ENCODE results near the gene KLF9.
A peak's percentile ranks its signal among the peaks of the same experiment; 100 is the strongest.

Gene KLF9

DNA sequence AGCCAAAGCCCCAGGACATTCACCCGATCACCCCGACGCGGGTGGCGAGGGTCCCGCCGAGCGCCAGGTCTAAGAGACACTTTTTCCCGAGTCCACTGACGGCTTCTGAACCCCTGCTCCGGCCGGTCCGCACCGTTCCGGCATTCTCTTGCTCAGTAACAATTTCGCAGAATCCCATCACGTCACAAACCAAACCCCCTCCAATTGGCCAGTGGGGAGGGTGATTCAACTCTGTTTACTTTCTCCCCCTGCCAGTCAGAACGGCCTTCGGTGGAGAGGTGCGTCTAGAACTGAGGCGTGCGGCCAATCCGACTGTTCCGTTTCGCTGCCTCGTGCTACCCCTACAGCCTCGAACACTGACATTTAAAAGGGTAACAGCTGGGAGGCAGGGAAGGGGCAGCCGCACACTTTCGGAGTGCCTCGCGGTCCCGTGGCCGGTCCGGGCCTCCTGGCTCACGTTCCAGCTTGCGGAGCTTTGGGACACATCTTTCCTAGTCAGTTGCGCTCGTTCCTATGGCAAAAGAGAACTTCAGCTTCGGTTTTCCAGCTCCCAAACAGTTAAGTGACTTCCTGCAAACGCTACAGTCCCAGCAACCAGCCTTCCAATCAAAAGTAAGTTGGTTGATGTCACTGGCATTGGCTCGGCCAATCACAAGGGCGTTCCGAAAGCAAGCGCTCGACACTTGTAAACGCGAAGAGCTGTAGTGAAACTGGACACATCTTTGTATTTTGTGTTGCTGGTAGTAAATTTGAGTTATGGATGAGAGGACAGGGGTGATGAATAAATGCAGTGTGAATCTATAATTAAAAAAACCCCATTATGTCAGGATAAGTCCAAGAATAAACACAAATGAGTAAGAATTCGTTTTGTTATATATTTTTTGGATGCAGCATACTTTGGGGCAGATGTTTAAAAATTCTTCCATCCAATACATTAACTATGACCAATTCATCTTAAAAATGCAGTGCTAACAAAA, at the start of gene KLF9:
Gene KLF9, minus strand, starts transcription at position 859 of the 977 bp plus-strand sequence. CDS start 1,294 bp downstream, outside the sequence.
- DNase-seq (ENCODE audit: low spot score), result peak; percentile 98

DNA sequence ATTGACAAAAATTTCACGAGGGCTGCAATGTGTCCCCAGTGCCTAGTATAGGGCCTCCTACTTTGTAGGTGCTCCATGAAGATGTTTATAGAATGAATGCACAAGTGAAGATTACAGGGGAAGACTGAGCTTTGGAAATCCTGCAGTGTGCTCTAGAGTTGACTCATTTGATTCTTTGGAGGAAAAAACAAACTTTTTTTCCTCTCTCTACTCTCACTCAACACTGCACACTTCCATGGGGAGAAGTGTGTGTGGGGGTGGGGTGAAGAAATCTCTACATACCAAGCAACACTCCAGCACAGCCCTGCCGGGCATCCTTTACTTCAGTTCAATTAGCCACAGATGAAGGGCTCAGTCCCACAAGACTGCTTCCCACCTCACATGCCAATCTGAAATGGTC, 49.4 kb upstream of the KLF9 start:
- DNase-seq (ENCODE audit: low spot score), result no peak

DNA sequence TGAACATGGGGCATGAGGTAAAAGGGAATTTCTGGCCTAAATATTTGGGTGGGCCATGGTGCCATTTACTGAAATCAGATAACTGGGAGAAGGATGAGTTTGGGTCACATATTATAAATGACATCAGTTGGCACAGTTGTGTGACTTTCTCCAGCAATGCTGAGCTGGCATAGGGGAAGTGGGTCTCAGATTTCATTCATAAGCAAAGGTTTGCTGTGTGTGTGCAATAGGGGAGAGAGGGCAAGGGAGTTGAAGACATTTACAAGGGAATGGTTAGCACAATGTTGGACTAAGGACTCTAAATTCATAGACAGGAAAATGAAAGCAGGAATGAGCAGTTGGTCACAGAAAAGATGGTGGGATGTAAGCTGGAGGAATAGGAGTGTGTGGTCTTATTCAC, 47.8 kb upstream of the KLF9 start:
- no peak for DNase-seq (ENCODE audit: low spot score)

DNA sequence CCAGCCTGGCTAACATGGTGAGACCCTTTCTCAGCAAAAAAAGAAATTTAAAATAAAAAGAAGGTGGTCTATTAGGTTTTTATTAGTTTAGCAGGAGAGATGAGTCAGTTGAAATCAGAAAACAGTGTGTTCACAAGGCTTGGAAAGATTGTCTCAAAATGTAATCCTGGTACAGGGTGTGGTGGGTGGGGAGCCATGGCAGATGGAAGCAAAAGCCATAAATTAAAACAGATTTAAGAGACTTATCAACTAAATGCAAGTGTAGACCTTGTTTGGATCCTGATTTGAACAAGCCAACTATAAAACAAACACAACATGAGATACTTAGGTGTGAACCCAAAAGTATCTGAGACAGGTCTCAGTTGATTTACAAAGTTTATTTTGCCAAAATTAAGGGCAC, 42.8 kb upstream of the KLF9 start:
- DNase-seq (ENCODE audit: low spot score), result no peak

DNA sequence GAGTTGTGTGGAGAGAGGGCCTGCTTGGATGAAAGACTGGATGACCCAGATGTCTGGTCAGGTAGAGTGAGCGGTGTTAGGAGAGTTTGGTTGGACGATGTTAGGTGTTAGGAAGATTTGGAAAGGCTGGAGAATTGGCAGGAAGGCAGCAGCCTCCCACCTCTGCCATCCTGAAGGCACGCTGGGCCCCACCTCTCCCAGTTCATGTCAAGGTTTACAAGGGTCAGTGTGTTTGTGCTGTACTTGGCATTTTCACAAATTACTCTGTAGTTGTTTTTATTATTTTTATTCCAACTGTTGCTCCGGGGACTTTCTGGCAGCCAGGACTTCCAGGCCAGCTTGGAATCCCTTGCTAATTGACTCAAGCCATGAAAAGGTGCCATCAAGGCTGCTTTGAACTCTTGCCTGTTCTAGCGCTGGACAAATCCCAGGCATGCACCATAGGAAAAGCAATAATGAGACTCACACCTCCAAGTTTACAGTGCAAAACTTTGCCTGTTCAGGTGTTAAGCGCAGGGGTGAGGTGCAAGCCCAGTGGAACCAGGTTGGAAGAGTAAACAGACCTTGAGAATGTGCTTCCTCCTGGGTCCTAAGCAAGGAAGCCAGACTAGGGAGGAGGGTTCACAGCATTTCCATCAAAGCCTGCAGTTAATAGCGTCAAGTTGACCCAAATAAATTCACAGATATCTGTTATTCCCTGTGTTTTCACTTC, 41.7 kb upstream of the KLF9 start:
- DNase-seq (ENCODE audit: low spot score), result no peak

DNA sequence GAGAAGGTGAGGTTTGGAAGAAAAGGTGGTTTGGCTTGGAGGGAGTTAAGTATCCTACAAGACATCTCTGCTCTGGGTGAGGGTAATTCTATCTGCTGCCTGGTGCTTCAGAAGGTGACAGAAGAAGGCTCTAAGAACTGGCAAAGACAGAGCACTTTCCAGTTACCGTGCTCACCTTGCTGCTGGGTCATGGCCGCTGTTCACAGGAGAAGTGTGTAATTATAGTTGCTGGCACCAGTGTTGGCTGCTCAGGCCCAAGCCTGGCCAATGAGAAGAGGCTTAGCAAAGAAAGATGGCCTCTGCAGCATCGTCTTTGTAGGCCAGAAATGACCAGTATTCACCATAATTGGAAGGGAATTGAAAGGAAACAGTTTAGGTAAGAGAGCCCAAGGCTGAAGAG, 37.9 kb upstream of the KLF9 start:
- no peak for DNase-seq (ENCODE audit: low spot score)

DNA sequence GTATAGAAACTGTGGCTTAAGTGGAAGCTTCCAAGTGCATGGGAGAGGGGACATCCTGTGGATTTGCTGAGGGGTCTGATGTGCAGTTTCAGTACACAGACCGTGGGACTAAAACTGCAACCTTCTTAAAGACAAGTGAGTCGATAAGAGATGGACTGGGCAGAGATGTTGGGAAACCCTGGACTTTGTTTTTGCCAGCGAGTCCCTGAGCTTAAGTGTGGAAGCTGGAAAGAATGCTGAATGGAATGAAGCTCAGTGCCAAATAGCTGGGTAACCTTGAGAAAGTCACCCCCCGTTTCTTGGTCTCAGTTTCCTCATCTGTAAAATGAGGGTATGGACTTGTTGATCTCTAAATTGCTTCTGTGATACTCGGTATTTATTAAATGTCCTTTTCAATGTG, 37.3 kb upstream of the KLF9 start:
- no peak for DNase-seq (ENCODE audit: low spot score)

DNA sequence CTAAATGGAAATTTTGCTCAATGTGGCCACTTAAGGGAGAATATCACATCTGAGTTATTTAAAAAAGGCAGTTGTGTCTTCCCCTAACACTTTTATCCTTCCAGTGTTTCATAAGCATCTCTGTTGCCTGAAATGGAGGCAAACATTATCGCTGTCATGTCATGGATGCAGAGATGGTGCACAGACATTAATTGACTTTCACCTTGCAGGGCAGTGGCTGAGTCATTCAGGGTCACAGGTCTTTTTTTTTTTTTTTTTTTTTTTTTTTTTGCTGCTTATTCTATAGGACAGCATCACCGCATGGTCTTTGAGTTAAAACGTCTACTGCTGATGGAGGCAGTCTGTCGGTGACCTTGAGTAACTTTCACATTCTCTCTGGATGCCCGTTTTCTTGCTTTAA, 36.3 kb upstream of the KLF9 start:
- no peak for DNase-seq (ENCODE audit: low spot score)

DNA sequence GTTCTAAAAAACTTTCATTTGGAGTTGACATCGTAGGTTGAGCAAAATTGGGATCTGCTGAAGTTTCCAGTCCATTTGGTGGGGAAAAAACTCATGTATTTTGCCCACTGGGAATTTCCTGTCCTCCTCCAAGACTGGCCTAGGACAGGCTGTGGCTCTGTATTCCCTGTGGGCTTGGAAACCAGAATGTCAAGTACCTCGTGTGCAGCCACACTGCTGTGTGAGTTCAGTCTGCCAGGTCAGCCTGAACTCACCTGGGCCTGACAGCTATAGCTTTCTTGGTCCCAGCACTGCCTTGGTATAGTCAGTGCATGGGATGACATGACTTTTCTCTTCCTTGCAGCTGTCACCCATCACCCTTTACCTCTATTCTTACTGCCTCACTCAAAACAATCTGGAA, 35.0 kb upstream of the KLF9 start:
- DNase-seq (ENCODE audit: low spot score), result no peak

DNA sequence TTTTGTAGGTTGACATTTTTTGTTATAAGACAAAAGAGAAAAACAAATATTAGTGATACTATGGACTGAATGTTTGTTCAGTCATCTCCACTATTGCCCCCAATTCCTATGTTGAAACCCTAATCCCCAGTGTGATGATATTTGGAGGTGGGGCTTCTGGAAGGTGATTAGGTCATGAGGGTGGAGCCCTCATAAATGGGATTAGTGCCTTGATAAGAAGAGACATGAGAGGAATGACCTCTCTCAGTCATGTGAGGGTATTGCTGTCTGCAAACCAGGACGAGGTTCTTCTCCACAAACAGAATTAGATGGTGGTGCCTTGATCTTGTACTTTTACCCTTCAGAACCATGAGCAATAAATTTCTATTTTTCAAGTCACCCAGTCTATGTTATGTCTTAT, 34.5 kb upstream of the KLF9 start:
- no peak for DNase-seq (ENCODE audit: low spot score)

DNA sequence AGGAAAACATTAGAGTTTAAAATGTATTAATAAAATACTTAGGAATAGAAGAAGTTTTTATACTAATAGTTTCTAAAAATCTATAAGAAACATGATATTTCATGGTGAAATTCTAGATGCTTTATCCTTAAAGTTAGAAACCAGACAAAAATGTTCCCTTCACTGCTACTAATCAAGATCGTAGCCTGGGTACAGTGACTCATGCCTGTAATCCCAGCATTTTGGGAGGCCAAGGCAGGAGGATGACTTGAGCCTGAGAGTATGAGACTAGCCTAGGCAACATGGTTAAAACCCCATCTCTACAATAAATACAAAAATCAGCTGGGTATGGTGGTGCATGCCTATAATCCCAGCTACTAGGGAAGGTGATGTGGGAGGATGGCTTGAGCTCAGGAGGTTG, 30.4 kb upstream of the KLF9 start:
- no peak for DNase-seq (ENCODE audit: low spot score)

DNA sequence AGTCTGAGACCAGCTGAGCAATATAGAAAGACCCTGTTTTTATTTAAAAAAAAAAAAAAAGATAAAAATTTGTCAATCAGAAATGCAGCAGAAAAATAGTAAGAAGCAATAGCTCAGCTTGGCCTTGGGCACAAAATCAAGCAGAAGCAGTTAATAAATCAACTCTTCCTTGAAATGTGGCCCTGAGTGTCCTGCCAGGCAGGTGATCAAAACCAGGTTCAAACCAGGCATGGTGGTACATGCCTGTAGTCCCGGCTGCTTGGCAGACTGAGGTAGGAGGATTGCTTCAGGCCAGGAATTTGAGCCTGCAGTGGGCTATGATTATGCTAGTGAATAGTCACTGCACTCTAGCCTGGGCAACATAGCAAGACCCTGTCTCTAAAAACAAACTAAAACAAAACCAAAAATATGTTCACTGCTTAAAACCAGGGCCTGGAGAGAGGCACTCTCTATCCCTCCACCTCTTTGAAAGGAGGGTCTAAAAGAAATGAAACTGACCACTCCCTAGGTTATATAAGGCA, 27.9 kb upstream of the KLF9 start:
- DNase-seq (ENCODE audit: low spot score), result no peak

DNA sequence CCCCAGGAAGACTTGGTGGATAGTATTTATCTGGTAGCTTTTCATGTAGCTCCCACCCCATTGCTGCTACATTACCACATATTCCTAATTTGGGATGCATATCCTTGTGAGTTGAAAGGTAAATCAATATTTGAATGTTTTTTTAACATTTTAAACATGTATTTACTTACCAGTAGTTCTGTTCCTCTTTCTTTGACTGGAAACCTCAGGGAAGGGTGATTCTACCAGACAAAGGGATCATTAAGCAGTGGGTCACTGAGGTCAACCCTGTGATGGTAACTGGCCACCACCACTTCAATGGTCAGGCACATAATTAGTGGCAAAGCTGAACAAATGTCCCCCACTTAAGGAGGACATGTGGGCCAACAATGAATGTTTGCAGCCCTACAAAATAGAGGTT, 27.2 kb upstream of the KLF9 start:
- DNase-seq (ENCODE audit: low spot score), result no peak

DNA sequence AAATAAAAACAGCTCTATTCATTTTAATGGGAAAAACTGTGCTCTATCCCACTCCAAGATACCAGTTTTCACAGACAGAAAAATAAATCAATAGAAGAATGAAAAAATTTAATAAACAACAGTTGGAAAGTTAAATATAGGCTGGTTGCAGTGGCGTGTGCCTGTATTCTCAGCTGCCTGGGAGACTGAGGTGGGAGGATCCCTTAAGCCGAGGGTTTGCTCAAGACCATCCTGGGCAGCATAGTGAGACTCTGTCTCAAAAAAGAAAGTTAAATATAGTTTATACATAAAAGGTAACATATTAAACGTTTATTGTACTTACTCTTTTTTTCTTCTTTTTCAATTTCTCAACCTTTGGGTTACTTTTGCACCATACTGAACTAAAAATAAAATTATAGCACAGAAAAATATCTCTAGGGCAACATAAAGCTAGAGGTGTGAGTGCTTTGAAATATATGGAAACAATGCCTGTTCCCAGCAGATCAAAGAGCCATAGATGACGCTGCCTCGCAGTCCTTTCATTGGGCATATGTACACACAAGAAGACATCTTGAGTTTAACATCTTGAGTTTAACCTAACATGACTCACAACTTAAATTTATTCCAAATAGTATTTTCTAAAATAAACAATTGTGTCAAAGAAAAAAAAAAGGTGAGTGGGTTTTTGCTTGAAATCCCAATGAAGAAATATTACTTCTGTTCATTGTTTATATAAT, 25.7 kb upstream of the KLF9 start:
- no peak for DNase-seq (ENCODE audit: low spot score)

DNA sequence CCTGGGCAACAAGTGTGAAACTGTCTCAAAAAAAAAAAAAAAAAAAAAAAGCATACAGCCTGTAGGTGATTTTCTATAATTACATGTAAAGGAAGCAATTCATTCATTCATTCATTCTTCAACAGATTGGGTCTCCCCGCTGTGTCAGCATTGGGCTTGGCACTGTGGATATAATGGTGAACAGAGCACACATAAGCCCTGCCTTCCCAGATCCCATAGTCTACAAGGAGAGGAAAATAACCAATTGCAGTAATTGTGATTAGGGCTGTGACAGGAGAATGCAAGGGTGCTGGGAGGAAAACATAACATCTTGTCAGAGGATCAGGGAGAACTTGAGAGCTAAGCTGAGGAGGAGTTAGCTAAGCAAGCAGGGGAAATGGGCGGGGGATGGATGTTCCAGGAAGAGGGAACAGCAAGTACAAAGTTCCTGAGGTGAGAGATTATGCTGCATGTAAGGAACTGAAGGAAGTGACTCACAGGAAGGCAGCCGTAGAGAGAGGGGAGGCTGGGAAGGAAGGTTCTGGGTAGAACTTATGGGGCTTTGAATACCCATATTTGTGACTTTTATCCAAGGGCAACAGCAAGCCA, 24.0 kb upstream of the KLF9 start:
- no peak for DNase-seq (ENCODE audit: low spot score)

DNA sequence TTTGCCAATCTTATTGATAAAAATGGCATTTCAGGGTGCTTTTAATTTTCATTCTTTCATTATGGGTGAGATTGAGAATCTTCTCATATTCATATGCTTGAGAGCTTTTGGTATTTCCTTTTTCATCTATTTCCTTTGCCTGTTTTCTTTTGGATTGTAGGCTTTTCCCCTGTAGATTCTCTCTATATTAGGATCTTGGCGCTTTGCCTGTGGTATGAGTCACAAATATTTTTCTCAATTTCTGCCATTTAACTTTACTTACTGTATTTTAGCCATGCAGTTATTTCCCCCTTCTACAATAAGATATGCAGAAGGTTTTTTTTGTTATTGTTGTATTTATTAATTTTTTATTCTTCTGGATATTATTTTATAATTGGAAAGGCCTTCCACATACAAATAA, 21.5 kb upstream of the KLF9 start:
- DNase-seq (ENCODE audit: low spot score), result no peak

DNA sequence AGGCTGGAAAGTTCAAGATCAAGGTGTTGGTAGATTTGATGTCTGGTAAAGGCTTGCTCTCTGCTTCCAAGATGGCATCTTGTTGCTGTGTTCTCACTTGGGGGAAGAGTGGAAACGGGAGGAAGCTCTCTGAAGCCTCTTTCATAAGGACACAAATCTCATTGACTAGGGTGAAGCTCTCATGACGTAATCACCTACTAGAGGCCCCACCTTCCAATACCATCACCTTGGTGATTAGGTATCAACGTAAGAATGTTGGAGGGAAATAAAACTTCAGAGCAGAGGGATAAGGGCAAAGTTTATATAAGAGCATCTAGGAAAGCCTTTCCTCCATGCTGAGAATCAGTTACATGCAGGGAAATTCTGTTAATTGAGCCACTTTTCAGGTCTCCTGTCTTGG, 15.4 kb upstream of the KLF9 start:
- no peak for DNase-seq (ENCODE audit: low spot score)

DNA sequence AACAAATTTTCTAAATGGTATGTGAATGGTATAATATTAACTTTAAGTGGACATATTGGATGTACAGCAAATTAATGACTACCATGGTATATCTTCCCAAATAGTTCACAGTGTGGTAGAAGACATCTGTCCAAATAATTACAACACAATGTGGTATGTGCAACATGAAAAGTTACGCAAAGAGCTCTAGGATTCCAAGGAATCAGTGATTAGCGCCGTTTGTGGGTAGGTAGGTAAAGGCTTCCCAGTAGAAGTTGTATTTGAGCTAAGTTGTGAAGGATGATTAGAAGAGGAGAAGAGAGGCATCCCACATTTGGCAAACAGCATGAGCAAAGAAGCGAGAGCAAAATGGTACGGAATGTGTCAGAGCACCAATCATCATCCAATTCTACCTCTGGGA, 14.3 kb upstream of the KLF9 start:
- no peak for DNase-seq (ENCODE audit: low spot score)

DNA sequence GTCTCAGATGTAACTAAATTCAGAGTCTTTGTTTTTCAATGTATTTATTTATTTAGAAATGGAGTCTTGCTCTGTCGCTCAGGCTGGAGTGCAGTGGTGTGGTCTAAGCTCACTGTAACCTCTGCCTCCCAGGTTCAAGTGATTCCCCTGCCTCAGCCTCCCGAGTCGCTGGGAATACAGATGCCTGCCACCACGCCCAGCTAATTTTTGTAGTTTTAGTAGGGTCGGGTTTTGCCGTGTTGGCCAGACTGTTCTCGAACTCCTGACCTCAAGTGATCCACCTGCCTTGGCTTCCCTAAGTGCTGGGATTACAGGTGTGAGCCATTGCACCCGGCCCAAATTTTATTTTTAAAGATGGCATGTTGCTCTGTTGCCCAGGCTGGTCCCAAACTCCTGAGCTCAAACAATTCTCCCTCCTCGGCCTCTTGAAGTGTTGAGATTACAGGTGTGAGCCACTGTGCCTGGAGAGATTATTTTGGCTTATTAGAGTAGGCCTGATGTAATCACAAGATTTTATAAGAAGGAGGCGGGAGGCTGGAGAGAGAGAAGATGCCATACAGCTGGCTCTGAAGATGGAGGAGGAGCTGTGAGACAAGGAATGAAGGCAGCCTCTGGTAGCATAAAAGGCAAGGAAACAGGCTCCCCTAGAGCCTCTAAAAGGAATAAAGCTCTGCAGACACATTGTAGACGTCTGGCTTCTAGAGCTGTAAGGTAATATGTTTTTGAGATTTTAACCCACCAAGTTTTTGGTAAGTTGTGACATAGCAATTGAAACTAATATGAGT, 12.9 kb upstream of the KLF9 start:
- DNase-seq (ENCODE audit: low spot score), result no peak

DNA sequence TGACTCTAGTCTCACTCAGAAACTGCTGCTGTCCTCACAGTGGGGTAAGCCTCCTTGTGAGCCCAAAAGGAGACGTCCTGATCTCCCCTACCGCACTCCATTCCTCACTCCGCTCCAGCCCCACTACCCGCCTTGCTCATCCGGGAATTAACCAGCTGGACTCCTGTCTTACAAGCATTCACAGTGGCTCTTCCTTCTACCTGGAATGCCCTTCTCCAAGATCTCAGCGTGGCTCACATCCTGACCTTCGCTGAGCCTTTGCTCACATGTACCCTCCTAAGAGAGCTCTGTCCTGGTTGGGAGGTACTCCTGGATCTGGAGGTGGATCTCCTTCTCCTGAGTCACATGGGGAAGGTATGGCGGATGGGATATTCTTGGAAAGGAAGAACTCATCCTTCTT, 10.7 kb upstream of the KLF9 start:
- no peak for DNase-seq (ENCODE audit: low spot score)

DNA sequence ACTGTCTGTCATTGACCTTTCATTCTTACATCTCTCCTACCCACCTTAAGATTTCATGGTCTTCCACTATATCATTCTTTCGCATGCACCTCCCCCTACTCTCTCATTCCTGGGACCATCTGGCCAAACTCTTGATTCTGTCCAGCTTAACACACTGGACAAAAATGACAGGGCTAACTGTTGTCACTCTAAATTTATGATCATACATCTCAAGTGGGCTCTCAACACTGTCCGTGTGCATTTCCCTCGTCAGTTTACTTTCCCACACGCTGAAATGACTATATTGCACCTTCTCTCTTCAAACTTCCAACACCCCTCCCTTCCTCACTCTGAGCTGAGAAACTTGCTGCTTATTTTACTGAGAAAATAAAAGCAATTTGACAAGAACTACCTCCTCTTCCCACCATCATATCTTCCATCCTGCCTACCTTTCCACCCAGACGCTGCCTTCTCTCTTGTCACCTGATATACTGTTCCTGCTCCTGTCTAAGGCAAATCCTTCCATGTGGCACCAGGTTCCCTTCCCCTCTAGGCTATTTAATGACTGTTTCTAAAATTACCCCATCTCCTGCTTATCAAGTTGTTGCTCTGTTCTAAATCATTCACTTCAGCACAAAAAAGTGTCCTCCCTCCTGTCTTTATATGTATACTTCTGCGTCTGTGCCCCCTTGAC, 8.1 kb upstream of the KLF9 start:
- no peak for DNase-seq (ENCODE audit: low spot score)

All from globus pallidus (tissue), 1 donor.